ENCODE measurements around the gene ZBTB20.

ZBTB20 gene

GRCh38 chr3:114615523-114616085, 531.5 kb downstream of the ZBTB20 start:
- DNase-seq: no peak

- DNase-seq: no peak
Measured at GRCh38 chr3:114609973-114610630, 537.0 kb downstream of the ZBTB20 start.

- no peak for DNase-seq
Measured at GRCh38 chr3:114608293-114608692, 538.8 kb downstream of the ZBTB20 start.

GRCh38 chr3:114606336-114606735, 540.8 kb downstream of the ZBTB20 start:
- DNase-seq: no peak

- no peak for DNase-seq
Measured at GRCh38 chr3:114600571-114600970, 546.5 kb downstream of the ZBTB20 start.

GRCh38 chr3:114597871-114598270, 549.2 kb downstream of the ZBTB20 start:
- DNase-seq: no peak

- DNase-seq: no peak
Measured at GRCh38 chr3:114597012-114597411, 550.1 kb downstream of the ZBTB20 start.

GRCh38 chr3:114596147-114596546, 550.9 kb downstream of the ZBTB20 start:
- DNase-seq: no peak

- no peak for DNase-seq
Measured at GRCh38 chr3:114595522-114596028, 551.5 kb downstream of the ZBTB20 start.

GRCh38 chr3:114590309-114591047, 556.6 kb downstream of the ZBTB20 start:
- DNase-seq: no peak

GRCh38 chr3:114587986-114588385, 559.1 kb downstream of the ZBTB20 start:
- DNase-seq: no peak

GRCh38 chr3:114586119-114586518, 561.0 kb downstream of the ZBTB20 start:
- DNase-seq: no peak

- no peak for DNase-seq
Measured at GRCh38 chr3:114585687-114586086, 561.4 kb downstream of the ZBTB20 start.

- no peak for DNase-seq
Measured at GRCh38 chr3:114584734-114585371, 562.2 kb downstream of the ZBTB20 start.

GRCh38 chr3:114582929-114583328, 564.2 kb downstream of the ZBTB20 start:
- DNase-seq: no peak

- DNase-seq: no peak
Measured at GRCh38 chr3:114572364-114573062, 574.6 kb downstream of the ZBTB20 start.

GRCh38 chr3:114571363-114571762, 575.7 kb downstream of the ZBTB20 start:
- DNase-seq: no peak

- DNase-seq: no peak
Measured at GRCh38 chr3:114569186-114569585, 577.9 kb downstream of the ZBTB20 start.

- DNase-seq: no peak
Measured at GRCh38 chr3:114567771-114568170, 579.3 kb downstream of the ZBTB20 start.

GRCh38 chr3:114566767-114567166, 580.3 kb downstream of the ZBTB20 start:
- no peak for DNase-seq

GRCh38 chr3:114566162-114566755, 580.8 kb downstream of the ZBTB20 start:
- DNase-seq: no peak

- DNase-seq: no peak
Measured at GRCh38 chr3:114565216-114565615, 581.9 kb downstream of the ZBTB20 start.

Data from activated naive CD4-positive, alpha-beta T cell treated with Interleukin-2 at 50 U/mL for 16 hours (primary cell).